Central memory CD4-positive, alpha-beta T cell (primary cell): ENCODE data around the gene RANGRF.

Experiments
- DNase-seq: peaks from one replicate; pipeline ENCODE4 v3.0.0; 2022

RANGRF gene

DNA sequence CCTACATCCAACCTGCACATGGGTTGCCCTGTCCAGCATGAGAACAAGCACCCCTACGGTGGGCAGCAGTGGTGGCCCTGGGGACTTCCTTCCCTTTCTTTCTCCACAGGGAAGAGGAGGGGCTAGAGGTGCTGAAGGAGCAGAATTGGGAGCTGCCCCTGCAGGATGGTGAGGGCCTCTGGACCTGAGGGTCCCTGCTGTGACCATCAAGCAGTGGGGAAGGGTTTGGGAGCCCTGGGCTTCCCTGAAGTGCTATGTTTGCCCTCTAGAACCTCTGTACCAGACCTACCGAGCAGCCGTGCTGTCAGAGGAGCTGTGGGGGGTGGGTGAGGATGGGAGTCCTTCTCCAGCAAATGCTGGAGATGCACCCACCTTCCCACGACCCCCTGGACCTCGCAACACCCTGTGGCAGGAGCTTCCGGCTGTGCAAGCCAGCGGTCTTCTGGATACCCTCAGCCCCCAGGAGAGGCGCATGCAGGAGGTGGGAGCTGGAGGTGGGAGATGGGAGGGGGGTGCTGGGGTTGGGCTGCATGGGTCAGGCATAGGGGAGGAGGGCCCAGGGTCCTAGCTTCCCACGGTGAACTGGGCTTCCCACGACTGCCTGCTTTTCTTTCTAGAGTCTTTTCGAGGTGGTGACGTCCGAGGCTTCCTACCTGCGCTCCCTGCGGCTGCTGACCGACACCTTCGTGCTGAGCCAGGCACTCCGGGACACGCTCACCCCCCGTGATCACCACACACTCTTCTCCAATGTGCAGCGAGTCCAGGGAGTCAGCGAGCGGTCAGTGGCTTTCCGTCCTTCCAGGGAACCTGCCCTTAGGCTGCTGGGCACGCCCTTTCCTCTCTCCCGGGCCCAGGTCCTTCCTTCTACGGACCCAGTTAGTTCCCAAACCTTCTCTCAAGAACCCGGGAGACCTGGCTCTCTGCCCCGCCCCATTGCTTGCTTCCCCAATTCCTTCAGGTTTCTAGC, 26.6 kb downstream of the RANGRF start:
- no peak for DNase-seq

DNA sequence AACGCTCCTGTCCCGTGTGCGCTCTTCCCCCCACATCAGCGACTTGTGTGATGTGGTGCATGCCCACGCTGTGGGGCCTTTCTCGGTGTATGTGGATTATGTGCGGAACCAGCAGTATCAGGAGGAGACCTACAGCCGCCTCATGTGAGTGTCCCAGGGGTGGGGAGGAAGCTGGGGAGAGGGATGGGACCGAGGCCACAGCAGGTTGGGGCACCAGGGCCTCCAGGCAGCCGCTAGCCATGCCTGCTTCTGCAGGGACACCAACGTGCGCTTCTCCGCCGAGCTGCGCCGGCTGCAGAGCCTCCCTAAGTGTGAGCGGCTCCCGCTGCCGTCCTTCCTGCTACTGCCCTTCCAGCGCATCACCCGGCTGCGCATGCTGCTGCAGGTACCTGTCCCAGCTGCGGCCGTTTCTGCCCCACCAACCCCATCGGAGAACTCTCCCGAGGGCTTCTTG, 27.3 kb downstream of the RANGRF start:
- DNase-seq, result no peak

DNA sequence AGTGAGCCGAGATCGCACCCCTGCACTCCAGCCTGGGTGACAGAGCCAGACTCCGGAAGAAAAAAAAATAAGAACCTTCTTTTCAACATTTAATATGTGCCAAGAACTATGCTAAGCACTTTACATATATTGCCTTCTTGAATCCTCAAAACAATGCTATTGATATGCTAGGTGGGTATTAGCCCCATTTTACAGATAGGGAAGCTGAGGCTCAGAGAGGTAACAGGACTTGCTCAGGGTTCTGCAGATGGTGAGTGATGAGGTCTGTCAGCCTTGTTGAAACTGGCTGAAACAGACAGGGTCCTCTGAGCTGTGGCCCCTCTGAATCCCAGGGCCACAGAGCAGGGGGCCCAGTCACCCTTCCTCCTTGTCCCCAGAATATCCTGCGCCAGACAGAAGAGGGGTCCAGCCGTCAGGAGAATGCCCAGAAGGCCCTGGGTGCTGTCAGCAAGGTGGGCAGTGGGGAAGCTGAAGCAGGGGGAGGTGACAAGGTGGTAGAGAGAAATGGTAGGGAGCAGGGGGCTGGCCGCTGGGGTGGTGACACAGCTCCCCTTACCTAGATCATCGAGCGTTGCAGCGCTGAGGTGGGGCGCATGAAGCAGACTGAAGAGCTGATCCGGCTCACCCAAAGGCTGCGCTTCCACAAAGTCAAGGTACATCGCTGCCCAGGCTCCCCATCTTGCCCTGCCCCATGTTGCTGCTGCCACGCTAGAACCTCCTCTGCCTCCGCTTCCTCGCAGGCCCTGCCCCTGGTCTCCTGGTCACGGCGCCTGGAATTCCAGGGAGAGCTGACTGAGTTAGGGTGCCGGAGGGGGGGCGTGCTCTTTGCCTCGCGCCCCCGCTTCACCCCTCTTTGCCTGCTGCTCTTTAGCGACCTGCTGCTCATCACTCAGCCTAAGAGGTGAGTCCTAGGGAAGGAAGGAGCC, 29.8 kb downstream of the RANGRF start:
- DNase-seq, result no peak

DNA sequence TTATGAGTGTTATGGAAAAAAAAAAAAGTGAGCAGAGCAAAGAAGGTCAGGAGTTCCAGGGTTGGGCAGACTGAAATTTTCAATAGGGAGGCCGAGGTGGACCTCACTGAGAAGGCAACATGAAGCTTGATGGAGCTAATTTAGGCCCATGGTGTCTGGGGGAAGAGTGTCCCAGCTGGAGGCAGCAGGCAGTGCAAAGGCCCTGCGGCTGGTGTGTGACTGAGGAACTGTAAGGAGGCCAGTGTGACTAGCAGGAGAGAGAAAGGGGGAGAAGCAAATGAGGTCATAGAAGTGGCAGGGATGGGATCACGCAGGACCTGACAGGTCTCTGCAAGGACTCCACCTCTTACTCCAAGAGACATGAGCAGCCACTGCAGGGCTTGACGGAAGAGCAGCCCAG, 31.8 kb downstream of the RANGRF start:
- no peak for DNase-seq

DNA sequence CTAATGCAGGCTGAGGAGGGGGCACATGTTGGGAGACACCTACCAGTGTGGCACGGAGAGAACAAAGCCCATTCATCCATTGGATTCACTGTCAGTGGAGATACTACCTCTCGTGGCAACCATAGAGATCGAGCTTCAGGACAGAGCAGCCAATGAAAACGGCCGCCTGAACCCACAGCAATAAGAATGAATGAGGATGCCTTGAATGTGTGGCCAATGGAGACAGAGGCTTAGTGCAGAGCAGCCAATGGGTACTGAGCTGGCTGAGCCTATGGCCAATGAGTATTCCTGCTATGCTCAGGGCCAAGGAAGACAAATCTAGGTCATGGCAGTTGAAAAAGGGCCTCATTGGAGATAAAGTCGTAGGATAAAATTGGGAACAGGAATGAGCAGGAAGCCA, 32.5 kb downstream of the RANGRF start:
- no peak for DNase-seq

DNA sequence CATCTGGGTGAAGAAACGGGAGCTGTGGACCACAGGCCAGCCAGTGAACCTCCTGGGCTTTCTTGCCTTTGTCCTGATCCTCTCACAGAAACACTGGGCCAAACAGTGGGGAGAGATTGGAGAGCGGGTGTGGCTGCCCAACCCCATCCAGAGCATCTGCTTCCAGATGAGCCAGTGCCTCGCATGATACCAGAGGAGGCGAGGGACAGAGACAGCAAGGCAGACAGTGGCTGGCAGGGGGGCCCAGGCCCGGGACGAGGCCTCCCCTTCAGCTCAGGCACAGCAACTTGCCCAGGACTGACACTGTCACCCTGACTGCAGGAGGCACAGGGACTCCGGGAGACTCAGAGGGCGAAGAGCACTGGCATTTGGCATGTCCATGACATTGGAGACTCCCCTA, 33.6 kb downstream of the RANGRF start:
- no peak for DNase-seq

DNA sequence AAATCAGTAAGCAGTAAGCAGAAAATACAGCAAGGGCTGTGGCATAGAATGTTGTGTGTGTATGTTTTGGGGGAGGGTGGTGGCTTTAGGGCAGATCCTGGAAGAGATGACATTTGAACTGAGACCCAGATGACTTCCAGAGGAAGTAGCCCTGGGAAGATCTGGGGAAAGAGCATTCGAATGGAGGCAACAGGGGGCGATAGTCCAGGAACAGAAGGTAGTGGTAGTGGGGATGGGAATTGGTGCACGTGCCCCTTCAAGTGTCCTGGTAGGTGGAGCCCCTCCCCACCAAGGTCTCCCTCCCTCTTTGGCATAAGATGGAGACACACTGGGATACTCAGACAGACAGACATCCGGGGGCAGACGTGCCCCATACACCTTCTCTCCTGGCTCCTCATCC, 35.7 kb downstream of the RANGRF start:
- no peak for DNase-seq

DNA sequence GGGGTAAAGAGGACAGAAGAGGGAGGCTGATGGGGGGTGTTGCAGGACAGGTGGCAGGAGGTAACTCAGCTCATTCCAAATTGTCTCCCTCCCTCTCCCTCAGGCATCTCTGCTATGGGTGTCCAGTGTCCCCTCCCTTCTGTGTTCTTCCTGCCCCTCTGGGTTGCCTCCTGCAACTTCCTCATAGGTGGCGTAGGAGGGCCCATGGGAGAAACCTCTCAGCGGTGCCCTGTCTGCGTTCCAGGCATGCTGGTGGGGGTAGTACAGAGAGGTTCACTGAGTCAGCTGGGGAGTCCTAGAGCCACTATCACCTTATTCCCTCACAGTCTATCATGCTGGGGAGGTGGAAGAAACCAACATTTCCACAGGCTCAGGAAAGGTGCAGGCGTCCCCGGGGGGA, 36.5 kb downstream of the RANGRF start:
- DNase-seq, result no peak

DNA sequence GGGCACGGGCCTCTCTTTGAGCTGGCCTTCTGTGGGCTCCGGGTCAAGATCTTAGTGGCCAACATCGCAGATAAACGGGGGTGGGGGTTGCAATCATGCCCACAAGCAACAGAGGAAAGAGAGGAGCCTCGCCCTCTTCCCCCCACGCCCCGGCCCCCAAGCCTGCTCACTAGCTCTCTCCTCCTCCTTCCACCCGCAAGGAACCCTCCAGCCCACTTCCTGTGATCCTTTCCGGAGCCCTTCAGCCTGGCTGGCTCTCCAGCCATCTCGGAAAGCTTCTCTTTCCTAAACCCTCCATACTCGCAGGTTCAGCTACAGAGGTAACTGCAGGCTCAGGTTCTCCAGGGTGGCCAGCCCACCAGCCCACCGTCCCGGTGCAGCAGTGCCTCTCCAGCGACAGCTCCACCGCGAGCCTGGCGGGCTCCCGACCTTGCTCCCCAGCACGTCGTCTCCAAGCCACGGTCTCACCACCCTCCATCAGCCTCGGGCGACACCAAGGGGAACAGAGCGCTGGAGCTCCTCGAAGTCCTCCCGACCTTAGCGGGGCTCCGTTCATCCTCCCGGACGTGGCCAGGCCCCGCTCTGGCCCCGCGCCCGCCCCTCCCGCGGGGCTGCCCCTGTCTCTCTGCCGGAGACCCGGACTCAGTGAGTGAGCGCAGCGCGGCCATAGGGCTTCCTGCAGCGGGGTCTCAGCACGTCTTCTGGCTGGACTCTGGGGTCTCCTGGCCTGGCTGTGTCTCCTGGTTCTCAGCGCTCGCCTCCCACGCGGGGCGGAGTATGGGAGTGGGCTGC, 38.2 kb downstream of the RANGRF start:
- DNase-seq, result no peak

DNA sequence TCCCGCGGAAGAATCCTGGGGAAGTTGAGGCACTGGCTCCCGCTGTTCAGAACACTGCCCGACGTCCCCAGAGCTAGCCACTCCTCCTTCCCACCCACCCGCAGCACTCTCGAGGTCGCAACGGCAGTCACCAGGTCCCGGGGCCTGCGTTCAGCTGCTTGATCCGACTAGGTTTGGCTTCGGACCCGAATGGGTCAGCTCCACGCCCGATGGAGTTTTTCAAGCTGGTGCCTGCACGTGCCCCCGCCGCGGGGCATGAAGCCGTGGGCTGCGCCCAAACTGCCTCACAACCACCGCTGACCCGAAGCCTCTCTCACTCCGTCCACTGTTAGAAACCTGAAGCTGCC, 38.8 kb downstream of the RANGRF start:
- DNase-seq, result no peak

DNA sequence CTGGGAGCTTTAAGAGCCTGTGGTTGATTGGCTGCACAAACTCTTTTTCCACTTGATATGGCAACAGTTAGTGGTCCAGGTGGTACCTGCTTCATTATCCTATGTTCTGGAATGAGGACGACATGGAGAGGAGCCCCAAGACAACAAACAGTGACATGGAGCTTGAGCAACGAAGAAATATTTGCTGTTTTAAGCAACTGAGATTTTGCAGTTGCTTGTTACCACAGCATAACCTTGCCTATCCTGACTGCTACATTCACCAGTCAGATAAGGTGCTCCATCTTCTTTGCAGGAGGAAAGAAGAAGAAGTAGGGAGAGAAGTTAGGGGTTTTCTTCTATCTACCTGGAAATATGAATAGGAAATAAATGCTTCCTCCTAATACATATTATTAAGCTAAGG, 43.7 kb downstream of the RANGRF start:
- DNase-seq, result no peak

DNA sequence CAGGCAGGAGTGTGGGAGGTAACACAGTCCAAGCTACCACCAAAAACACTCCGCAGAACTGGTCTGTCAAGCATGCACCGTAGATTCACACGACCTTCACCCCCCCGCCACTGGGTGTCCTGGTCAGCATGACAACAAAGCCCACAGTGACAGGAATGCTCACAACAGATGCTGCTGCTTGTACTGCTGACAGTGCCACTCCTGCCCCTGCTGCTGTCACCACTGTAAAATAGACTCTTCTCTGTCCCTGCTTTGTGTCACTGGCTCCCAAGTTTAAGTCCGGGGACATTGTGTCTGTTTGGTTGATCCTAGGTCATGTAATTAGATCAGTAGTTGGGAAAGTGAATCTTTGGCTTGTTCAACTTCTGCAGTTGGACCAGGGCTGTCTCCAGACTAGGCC, 44.2 kb downstream of the RANGRF start:
- no peak for DNase-seq

DNA sequence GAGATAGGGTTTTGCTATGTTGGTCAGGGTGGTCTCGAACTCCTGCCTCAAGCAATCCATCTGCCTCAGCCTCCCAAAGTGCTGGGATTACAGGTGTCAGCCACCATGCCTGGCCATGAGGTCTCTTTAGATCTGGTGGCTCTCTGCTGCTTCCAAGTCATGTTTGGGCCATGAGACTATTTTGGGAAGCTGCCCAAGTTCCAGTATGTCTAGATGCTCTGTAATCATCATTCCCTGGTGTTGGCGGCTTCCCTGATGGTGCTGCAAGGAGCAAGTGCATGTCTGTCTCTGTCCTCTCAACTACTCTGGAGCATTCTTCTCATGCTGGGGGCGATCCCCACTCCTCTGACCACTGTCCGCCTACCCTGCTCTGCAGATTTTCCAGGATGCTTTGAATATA, 44.8 kb downstream of the RANGRF start:
- no peak for DNase-seq

DNA sequence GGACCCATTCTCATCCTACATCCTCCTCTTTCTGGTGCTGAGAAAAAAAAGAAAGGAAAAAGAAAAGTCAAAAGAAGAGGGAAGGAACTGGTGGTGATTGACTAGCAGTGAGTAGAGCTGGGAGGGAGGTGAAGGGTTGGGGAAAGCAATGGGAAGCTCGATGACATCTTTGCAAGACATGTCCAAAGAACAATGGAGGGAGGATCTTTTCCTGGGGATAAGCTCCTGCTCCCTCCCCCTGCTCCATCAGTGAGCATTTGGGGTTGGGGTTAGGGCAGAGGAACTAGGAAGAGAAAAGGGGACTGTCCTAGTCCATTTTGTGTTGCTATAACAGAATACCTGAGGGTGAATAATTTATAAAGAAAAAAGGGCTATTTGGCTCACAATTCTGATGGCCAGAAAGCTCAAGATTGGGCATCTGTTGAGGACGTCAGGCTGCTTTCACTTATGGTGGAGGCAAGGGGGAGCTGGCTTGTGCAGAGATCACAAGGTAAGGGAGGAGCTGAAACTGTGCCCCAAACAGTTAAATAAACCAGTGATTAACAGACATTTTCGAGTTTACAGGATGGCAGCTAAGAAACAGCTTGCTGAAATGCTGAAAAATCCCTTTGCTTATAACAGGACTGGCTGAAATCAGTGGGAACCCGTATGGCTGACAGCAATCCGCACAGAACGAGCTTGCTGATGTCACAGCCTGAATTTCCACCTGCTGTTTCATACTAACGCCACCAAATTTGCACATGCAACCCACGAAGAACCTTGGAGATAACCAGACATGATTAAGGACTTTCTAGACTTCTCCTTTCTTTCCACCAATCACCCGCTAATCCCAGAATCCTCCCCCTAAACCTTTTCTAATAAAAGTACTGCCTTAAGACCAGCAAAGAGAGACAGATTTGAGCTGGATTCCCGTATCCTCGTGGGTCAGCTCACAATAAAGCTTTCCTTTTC, 49.6 kb downstream of the RANGRF start:
- DNase-seq, result no peak

DNA sequence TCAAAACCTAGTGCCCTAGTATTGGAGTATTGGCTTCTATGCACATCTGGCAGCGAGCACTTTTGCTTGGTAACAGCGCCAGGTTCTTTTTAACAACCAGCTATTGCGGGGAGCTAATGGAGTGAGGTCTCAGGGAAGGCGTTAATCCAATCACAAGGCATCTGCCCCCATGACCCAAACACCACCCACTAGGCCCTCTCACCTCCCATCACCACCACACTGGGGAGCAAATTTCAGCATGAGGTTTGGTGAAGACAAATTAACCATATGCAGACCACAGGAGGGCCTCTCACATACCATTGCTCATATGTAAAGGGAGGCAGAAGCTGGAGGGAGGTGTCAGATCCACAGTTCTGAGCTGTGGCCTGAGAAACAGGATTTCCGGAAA, 50.3 kb downstream of the RANGRF start:
- DNase-seq, result no peak

DNA sequence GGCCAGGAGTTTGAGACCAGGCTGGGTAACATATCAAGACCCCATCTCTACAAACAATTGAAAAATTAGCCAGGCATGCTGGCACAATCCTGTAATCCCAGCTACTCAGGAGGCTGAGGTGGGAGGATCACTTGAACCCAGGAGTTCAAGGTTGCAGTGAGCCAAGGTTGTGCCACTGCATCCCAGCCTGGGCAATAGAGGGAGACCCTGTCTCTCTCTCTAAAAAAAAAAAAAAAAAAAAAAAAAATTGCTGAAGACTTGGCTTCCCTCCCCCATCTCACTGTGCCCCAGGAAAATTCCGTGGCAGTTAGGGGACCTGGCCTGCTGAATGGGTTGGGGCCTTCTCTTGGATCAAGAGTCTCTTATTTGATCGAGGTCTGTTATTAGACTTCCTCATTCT, 51.1 kb downstream of the RANGRF start, which contains the start of gene ODF4:
TSS of gene ODF4 (plus strand) at position 301 of the 400 bp plus-strand sequence. CDS start 212 bp downstream, outside the sequence.
- DNase-seq, result no peak
